GM12878 (cell line): Measurements from ENCODE around the gene MLLT3.

Source experiments
- BACH1 ChIP-seq: fragments of 450-650 bp; IDR thresholded peaks from 2 replicates; pipeline ENCODE4 v1.6.1; 2017; ENCODE audit warnings: mild to moderate bottlenecking, borderline replicate concordance
- ETV6 ChIP-seq, 2 experiments: fragments of 450-650 bp in 1 of 2; IDR thresholded peaks in 1 of 2; conservative IDR thresholded peaks in 1 of 2; 2 replicates each; pipeline ENCODE4 v1.6.1; 2014; ENCODE audit warnings: antibody characterized with exemption in 1 of 2, borderline replicate concordance in 1 of 2, low read depth in 1 of 2, mild to moderate bottlenecking in 1 of 2, moderate library complexity in 1 of 2
- IKZF1 ChIP-seq: fragments of 450-650 bp; conservative IDR thresholded peaks from 2 replicates; pipeline ENCODE4 v1.6.1; 2017; ENCODE audit warnings: antibody characterized with exemption, mild to moderate bottlenecking
- KAT2A ChIP-seq: conservative IDR thresholded peaks from 2 replicates; pipeline ENCODE4 v1.6.1; 2011; ENCODE audit warnings: low read depth, low read length; ENCODE audit not compliant: control insufficient read depth
- POLR2A ChIP-seq: IDR thresholded peaks from 2 replicates; pipeline ENCODE4 v1.6.1; 2011; ENCODE audit warnings: low read depth, mild to moderate bottlenecking, low read length
- POLR2AphosphoS5 ChIP-seq: IDR thresholded peaks from 2 replicates; pipeline ENCODE4 v1.6.1; 2011; ENCODE audit warnings: mild to moderate bottlenecking, low read length, inconsistent platforms
- RCOR1 ChIP-seq: conservative IDR thresholded peaks from 2 replicates; pipeline ENCODE4 v1.6.1; 2012; ENCODE audit warnings: low read depth, low read length, improper control_type of control experiment
- SIN3A ChIP-seq: IDR thresholded peaks from 2 replicates; pipeline ENCODE4 v1.6.1; 2012; ENCODE audit warnings: low read depth, low read length, improper control_type of control experiment
- SP1 ChIP-seq: IDR thresholded peaks from one replicate; pipeline ENCODE4 v1.6.1; 2011; ENCODE audit warnings: low read depth, low read length
- SREBF1 ChIP-seq: IDR thresholded peaks from 2 replicates; pipeline ENCODE4 v1.6.1; 2012; ENCODE audit warnings: mild to moderate bottlenecking, low read length
- ZZZ3 ChIP-seq: IDR thresholded peaks from 2 replicates; pipeline ENCODE4 v1.6.1; 2011; ENCODE audit warnings: low read depth; ENCODE audit not compliant: control insufficient read depth, insufficient read length
- TF ChIP-seq, protein P1 (sequence below), 3 experiments: IDR thresholded peaks in 2 of 3; conservative IDR thresholded peaks in 1 of 3; 2 replicates each; pipeline ENCODE4 v1.5.1; 2011; ENCODE audit warnings: low read depth in 3 of 3, low read length in 3 of 3, mild to moderate bottlenecking in 3 of 3, control low read depth in 2 of 3, moderate library complexity in 2 of 3, inconsistent platforms in 1 of 3, mixed read lengths in 1 of 3; ENCODE audit not compliant: control insufficient read depth in 2 of 3, insufficient read depth in 1 of 3; ENCODE audit errors: extremely low read depth in 1 of 3
- TF ChIP-seq, protein P2 (sequence below): IDR thresholded peaks from 2 replicates; pipeline ENCODE4 v1.6.1; 2011; ENCODE audit warnings: low read depth, low read length, improper control_type of control experiment, borderline replicate concordance
- TF ChIP-seq, protein P3 (sequence below): IDR thresholded peaks from 2 replicates; pipeline ENCODE4 v1.6.1; 2011; ENCODE audit warnings: borderline replicate concordance, low read depth, mild to moderate bottlenecking, moderate library complexity, low read length; ENCODE audit not compliant: insufficient read depth, poor library complexity, severe bottlenecking

DNA sequence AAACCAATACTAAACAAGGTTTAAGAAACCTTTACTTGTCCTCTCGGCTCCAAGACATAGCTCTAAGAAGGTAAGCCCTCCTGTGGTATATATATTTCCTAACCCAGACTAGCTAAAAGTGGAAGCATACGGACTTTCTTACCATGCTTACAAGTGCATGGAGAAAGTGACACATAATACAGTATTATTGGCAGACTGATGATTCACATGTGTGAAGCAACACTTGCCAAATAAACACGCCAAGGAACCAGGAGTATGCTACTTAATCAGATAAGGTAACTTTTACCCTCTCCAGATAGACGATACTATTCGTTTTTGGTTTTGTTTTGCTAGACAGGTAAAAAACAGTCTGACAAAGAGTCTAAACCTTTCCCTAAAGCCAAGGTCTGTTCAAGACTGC, 264.1 kb downstream of the MLLT3 start:
- TF ChIP-seq BACH1 (no peak), SP1 (no peak), SREBF1 (no peak), POLR2A (no peak), SIN3A (no peak), ETV6 (conservative IDR thresholded peaks at IDR 0.05 in 1 of 2, IDR thresholded peaks at IDR 0.05 in 1 of 2; ENCODE audit: borderline replicate concordance in 1 of 2, low read depth in 1 of 2) (no peak), POLR2AphosphoS5 (no peak), KAT2A (no peak), RCOR1 (no peak), ZZZ3 (no peak), IKZF1 (no peak)
- TF ChIP-seq, protein P1, sequence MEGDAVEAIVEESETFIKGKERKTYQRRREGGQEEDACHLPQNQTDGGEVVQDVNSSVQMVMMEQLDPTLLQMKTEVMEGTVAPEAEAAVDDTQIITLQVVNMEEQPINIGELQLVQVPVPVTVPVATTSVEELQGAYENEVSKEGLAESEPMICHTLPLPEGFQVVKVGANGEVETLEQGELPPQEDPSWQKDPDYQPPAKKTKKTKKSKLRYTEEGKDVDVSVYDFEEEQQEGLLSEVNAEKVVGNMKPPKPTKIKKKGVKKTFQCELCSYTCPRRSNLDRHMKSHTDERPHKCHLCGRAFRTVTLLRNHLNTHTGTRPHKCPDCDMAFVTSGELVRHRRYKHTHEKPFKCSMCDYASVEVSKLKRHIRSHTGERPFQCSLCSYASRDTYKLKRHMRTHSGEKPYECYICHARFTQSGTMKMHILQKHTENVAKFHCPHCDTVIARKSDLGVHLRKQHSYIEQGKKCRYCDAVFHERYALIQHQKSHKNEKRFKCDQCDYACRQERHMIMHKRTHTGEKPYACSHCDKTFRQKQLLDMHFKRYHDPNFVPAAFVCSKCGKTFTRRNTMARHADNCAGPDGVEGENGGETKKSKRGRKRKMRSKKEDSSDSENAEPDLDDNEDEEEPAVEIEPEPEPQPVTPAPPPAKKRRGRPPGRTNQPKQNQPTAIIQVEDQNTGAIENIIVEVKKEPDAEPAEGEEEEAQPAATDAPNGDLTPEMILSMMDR (IDR thresholded peaks at IDR 0.05 in 2 of 3, conservative IDR thresholded peaks at IDR 0.05 in 1 of 3; ENCODE audit: control insufficient read depth in 2 of 3, extremely low read depth in 1 of 3, insufficient read depth in 1 of 3, low read depth in 3 of 3, low read length in 3 of 3), result no peak
- TF ChIP-seq, protein P2, sequence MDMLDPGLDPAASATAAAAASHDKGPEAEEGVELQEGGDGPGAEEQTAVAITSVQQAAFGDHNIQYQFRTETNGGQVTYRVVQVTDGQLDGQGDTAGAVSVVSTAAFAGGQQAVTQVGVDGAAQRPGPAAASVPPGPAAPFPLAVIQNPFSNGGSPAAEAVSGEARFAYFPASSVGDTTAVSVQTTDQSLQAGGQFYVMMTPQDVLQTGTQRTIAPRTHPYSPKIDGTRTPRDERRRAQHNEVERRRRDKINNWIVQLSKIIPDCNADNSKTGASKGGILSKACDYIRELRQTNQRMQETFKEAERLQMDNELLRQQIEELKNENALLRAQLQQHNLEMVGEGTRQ, result no peak
- TF ChIP-seq, protein P3, sequence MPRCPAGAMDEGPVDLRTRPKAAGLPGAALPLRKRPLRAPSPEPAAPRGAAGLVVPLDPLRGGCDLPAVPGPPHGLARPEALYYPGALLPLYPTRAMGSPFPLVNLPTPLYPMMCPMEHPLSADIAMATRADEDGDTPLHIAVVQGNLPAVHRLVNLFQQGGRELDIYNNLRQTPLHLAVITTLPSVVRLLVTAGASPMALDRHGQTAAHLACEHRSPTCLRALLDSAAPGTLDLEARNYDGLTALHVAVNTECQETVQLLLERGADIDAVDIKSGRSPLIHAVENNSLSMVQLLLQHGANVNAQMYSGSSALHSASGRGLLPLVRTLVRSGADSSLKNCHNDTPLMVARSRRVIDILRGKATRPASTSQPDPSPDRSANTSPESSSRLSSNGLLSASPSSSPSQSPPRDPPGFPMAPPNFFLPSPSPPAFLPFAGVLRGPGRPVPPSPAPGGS, result no peak
